ENCODE data around the gene C1QBP. TPM values are rescaled to one million over a fixed set of nuclear protein-coding genes. Genes with fewer than 3 reads are reported as not detected.

The C1QBP gene
- total and polyA plus RNA-seq, 2 of the 4 experiments (the other 2 are of a cell fraction): 172 to 173 TPM

DNA sequence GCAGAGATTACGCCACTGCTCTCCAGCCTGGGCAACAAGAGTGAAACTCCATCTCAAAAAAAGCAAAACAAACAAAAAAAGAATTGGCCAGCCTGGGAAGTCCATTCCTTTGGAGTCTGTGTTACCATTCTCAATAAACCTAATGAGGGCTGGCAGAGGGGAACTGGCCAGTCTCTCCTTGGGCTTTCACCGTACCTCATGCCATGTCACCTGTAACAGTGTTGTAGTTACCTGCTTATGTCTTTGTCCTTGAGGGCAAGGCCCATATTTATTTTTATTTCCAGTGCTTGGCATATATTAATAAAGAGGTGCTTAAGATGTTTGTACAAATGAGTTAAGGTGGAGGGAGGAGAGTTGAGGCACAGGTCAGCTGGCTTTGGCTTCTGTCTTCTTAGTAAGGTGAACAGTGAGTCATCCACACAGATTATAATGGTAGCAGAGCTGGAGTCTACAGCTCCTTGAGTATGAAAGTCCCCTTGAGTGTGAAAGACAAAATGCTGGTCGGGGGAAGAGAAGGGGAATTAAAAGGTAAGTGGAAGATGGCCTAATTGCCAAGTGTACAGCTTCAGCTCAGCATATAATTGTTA, 8.4 kb downstream of the C1QBP start:
- no peak overlapping the region for H4K91ac ChIP-seq (ENCODE audit: insufficient read depth, low read depth, low read length)
- in situ Hi-C loops (cut with MboI; ENCODE audit: low sequenced_read_pairs): no loop called here
- peaks cover 21% of the 10 kb centered on the region for H4K20me1 ChIP-seq (ENCODE audit: insufficient read depth, low read length)
- no peak overlapping the region for H4K8ac ChIP-seq (ENCODE audit: low read depth in 2 of 2, low read length in 2 of 2)
- no peak overlapping the region for H2BK120ac ChIP-seq (ENCODE audit: low read depth, low read length)
- H3K4ac ChIP-seq (ENCODE audit: low read depth, low read length): no peak overlapping the region
- H3K9ac ChIP-seq (ENCODE audit: low read depth, low read length): no peak overlapping the region
- peaks cover 71% of the 10 kb centered on the region for H3K36me3 ChIP-seq (ENCODE audit: control insufficient read depth, insufficient read depth, low read length)
- H3K56ac ChIP-seq (ENCODE audit: extremely low read depth, insufficient read depth, low read length): no peak overlapping the region
- intact Hi-C loops (cut with micrococcal nuclease): no loop called here
- no CpG with 5 or more reads among the region's 3 CpGs for WGBS, 2 experiments (ENCODE audit: extremely low coverage in 2 of 2, insufficient read length in 1 of 2)
- H3K4me3 ChIP-seq (ENCODE audit: insufficient read depth, low read depth, low read length): no peak overlapping the region
- H3K4me2 ChIP-seq (ENCODE audit: low read depth, low read length): no peak overlapping the region
- H3K9me1 ChIP-seq (ENCODE audit: insufficient read depth, low read length): peaks cover 26% of the 10 kb centered on the region
- H3K9me3 ChIP-seq (ENCODE audit: control insufficient read depth, insufficient read depth, low read length): no peaks in the 10 kb centered on the region
- H2AK9ac ChIP-seq (replicated peaks; ENCODE audit: low read depth, low read length, poor library complexity): no peak overlapping the region
- H3K14ac ChIP-seq (replicated peaks; ENCODE audit: low read depth, low read length): no peak overlapping the region
- no peak overlapping the region for H3K23ac ChIP-seq (ENCODE audit: low read depth, low read length)
- no peak overlapping the region for H2BK20ac ChIP-seq (ENCODE audit: low read depth, low read length)
- no peak overlapping the region for H4K5ac ChIP-seq (ENCODE audit: low read depth, low read length)
- ChIA-PET POLR2A (ENCODE audit: unreplicated experiment) (interaction anchor here (0.6 kb wide), 1 partner anchor 1540 kb away, joined by 18 read pairs; no protein-coding TSS in a partner anchor), CTCF (no interaction called here)
- peaks cover 8% of the 10 kb centered on the region for H3K4me1 ChIP-seq (ENCODE audit: control insufficient read depth, insufficient read depth, low read length)
- H3K79me1 ChIP-seq (ENCODE audit: low read depth in 1 of 2, low read length in 2 of 2): peaks cover 39 to 76% of the 10 kb centered on the region in 2 experiments
- TF ChIP-seq FOS (IDR thresholded peaks at IDR 0.05; ENCODE audit: low read depth, low read length) (no peak), NFE2L2 (IDR thresholded peaks at IDR 0.05; ENCODE audit: low read depth, low read length) (no peak), MAFK (IDR thresholded peaks at IDR 0.05; ENCODE audit: low read depth, low read length) (no peak), SMC3 (IDR thresholded peaks at IDR 0.05; ENCODE audit: low read depth, low read length) (no peak), CHD1 (IDR thresholded peaks at IDR 0.05; ENCODE audit: low read depth, low read length) (no peak), CEBPB (IDR thresholded peaks at IDR 0.05; ENCODE audit: low read depth, low read length) (no peak), RFX5 (IDR thresholded peaks at IDR 0.05; ENCODE audit: low read depth, low read length) (no peak), MXI1 (IDR thresholded peaks at IDR 0.05; ENCODE audit: borderline replicate concordance, low read depth, low read length) (no peak), BHLHE40 (IDR thresholded peaks at IDR 0.05; ENCODE audit: low read depth, low read length) (no peak)
- TF ChIP-seq, protein P1, sequence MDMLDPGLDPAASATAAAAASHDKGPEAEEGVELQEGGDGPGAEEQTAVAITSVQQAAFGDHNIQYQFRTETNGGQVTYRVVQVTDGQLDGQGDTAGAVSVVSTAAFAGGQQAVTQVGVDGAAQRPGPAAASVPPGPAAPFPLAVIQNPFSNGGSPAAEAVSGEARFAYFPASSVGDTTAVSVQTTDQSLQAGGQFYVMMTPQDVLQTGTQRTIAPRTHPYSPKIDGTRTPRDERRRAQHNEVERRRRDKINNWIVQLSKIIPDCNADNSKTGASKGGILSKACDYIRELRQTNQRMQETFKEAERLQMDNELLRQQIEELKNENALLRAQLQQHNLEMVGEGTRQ (IDR thresholded peaks at IDR 0.05; ENCODE audit: low read depth, low read length): no peak
- TF ChIP-seq, protein P2, sequence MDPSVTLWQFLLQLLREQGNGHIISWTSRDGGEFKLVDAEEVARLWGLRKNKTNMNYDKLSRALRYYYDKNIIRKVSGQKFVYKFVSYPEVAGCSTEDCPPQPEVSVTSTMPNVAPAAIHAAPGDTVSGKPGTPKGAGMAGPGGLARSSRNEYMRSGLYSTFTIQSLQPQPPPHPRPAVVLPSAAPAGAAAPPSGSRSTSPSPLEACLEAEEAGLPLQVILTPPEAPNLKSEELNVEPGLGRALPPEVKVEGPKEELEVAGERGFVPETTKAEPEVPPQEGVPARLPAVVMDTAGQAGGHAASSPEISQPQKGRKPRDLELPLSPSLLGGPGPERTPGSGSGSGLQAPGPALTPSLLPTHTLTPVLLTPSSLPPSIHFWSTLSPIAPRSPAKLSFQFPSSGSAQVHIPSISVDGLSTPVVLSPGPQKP (IDR thresholded peaks at IDR 0.05; ENCODE audit: borderline replicate concordance, low read depth, low read length): no peak
- TF ChIP-seq, protein P3, sequence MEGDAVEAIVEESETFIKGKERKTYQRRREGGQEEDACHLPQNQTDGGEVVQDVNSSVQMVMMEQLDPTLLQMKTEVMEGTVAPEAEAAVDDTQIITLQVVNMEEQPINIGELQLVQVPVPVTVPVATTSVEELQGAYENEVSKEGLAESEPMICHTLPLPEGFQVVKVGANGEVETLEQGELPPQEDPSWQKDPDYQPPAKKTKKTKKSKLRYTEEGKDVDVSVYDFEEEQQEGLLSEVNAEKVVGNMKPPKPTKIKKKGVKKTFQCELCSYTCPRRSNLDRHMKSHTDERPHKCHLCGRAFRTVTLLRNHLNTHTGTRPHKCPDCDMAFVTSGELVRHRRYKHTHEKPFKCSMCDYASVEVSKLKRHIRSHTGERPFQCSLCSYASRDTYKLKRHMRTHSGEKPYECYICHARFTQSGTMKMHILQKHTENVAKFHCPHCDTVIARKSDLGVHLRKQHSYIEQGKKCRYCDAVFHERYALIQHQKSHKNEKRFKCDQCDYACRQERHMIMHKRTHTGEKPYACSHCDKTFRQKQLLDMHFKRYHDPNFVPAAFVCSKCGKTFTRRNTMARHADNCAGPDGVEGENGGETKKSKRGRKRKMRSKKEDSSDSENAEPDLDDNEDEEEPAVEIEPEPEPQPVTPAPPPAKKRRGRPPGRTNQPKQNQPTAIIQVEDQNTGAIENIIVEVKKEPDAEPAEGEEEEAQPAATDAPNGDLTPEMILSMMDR (conservative IDR thresholded peaks at IDR 0.05; ENCODE audit: low read depth, low read length): no peak
- no peak overlapping the region for H3K18ac ChIP-seq (ENCODE audit: low read depth, low read length)
- H3K27me3 ChIP-seq (ENCODE audit: control insufficient read depth, insufficient read depth, low read length): no peaks in the 10 kb centered on the region
- no peak overlapping the region for H2BK5ac ChIP-seq (ENCODE audit: low read depth, low read length, poor library complexity, severe bottlenecking)
- no peak overlapping the region for H2BK15ac ChIP-seq (ENCODE audit: low read depth, low read length)
- no TSS peak for BruUV-seq (replicated peaks)
- DNase-seq (no peak), ATAC-seq (ENCODE audit: low read depth) (no peak)
- H2AK5ac ChIP-seq (ENCODE audit: low read depth, low read length): no peak overlapping the region
- no peak overlapping the region for H3K27ac ChIP-seq (ENCODE audit: insufficient read depth, low read length)
- no peak overlapping the region for H2AFZ ChIP-seq (replicated peaks; ENCODE audit: low read length, poor library complexity)
- dilution Hi-C loops (cut with HindIII; ENCODE audit: low sequenced_read_pairs, unreplicated experiment): no loop called here
